Measurements from ENCODE around the gene GAS7. TPM values are rescaled to one million over a fixed set of nuclear protein-coding genes. Genes with fewer than 3 reads are reported as not detected.

Gene GAS7
- total RNA-seq, 1 donor from 2014 or later: 2.0 TPM

DNA sequence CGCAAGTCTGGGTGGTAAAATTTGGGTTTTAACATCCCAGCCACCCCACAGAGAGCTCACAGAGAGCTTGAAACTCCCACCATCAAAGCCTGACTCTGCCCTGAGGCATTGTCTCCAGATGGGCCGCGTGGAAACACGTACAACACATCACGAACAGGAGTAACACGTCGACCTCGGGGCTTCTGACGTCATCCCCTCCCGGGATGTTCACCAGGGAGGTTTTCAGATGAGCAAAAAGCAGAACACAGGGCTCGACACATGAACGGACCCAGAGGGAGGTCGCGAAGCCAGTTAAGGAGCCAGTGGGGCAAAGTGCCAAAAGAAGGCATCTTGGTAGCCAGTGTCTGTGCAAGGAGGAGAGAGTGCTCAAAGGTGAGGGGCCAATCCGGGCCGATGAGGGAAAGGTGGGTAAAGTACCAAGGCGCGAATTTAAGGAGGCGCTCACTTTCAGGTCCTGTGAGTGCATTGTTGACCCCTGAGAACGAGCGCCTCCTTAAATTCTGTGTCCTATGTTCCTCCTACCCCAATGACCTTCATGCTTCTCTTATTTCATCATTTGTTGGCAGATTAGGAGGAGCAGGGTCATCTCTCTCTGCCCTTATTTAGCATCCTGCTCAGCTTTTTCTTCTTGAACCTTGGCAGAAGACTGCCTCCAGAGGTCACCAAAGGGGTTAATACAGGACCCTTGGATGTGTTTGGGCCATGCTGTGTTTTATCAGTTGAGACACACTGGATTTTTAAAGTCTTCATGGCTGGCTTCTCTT, 298.9 kb downstream of the GAS7 start:
- no peak overlapping the region for H3K27ac Mint-ChIP-seq (ENCODE audit: unreplicated experiment)

DNA sequence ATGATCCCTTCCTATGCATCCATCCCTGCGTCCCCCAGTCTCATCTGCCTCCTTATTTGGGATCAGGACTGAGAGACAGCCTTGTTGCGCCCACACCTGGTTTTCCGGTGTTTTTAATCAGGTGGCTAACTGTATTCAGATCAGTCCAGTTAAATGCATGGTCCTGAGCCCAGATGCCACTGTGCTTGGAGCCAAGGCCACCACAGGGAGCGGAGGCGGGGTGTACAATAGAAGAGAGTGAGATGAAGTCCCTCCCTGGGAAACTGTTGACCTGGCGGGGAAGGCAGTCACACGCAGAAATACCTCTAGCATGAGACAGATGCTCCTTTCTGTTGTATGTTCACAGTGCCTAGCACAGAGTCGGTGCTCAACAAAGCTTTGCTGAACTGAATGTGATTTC, 299.6 kb downstream of the GAS7 start:
- Mint-ChIP-seq H3K27me3 (ENCODE audit: unreplicated experiment) (no peaks in the 10 kb centered on the region), H3K36me3 (ENCODE audit: unreplicated experiment) (no peaks in the 10 kb centered on the region), H3K4me1 (ENCODE audit: low read depth, unreplicated experiment) (no peaks in the 10 kb centered on the region), H3K4me3 (ENCODE audit: unreplicated experiment) (no peak overlapping the region), H3K27ac (ENCODE audit: unreplicated experiment) (no peak overlapping the region), H3K9me3 (ENCODE audit: unreplicated experiment) (peaks cover 5% of the 10 kb centered on the region)
- DNase-seq: no peak
- no peak for TF ChIP-seq CTCF (IDR thresholded peaks at IDR 0.05; ENCODE audit: partially characterized antibody, unreplicated experiment)

More for the DNA sequence above, 298.9 kb downstream of the GAS7 start:
- H3K36me3 Mint-ChIP-seq (ENCODE audit: unreplicated experiment): no peaks in the 10 kb centered on the region
- H3K4me3 Mint-ChIP-seq (ENCODE audit: unreplicated experiment): no peak overlapping the region
- no peaks in the 10 kb centered on the region for H3K27me3 Mint-ChIP-seq (ENCODE audit: unreplicated experiment)
- no peak for DNase-seq
- no peaks in the 10 kb centered on the region for H3K4me1 Mint-ChIP-seq (ENCODE audit: low read depth, unreplicated experiment)
- peaks cover 5% of the 10 kb centered on the region for H3K9me3 Mint-ChIP-seq (ENCODE audit: unreplicated experiment)
- no peak for TF ChIP-seq CTCF (IDR thresholded peaks at IDR 0.05; ENCODE audit: partially characterized antibody, unreplicated experiment)

GRCh38 chr17:9897372-9897968, 300.9 kb downstream of the GAS7 start:
- TF ChIP-seq CTCF (IDR thresholded peaks at IDR 0.05; ENCODE audit: partially characterized antibody, unreplicated experiment): no peak
- H3K4me1 Mint-ChIP-seq (ENCODE audit: low read depth, unreplicated experiment): no peaks in the 10 kb centered on the region
- no peak overlapping the region for H3K27ac Mint-ChIP-seq (ENCODE audit: unreplicated experiment)
- H3K27me3 Mint-ChIP-seq (ENCODE audit: unreplicated experiment): no peaks in the 10 kb centered on the region
- H3K9me3 Mint-ChIP-seq (ENCODE audit: unreplicated experiment): peaks cover 5% of the 10 kb centered on the region
- no peak overlapping the region for H3K4me3 Mint-ChIP-seq (ENCODE audit: unreplicated experiment)
- no peaks in the 10 kb centered on the region for H3K36me3 Mint-ChIP-seq (ENCODE audit: unreplicated experiment)
- DNase-seq: no peak

GRCh38 chr17:9895923-9896322, 302.5 kb downstream of the GAS7 start:
- H3K27me3 Mint-ChIP-seq (ENCODE audit: unreplicated experiment): no peaks in the 10 kb centered on the region
- no peak for DNase-seq
- no peak overlapping the region for H3K4me3 Mint-ChIP-seq (ENCODE audit: unreplicated experiment)
- peaks cover 7% of the 10 kb centered on the region for H3K9me3 Mint-ChIP-seq (ENCODE audit: unreplicated experiment)
- H3K36me3 Mint-ChIP-seq (ENCODE audit: unreplicated experiment): no peaks in the 10 kb centered on the region
- H3K27ac Mint-ChIP-seq (ENCODE audit: unreplicated experiment): no peak overlapping the region
- H3K4me1 Mint-ChIP-seq (ENCODE audit: low read depth, unreplicated experiment): no peaks in the 10 kb centered on the region
- TF ChIP-seq CTCF (IDR thresholded peaks at IDR 0.05; ENCODE audit: partially characterized antibody, unreplicated experiment): no peak

DNA sequence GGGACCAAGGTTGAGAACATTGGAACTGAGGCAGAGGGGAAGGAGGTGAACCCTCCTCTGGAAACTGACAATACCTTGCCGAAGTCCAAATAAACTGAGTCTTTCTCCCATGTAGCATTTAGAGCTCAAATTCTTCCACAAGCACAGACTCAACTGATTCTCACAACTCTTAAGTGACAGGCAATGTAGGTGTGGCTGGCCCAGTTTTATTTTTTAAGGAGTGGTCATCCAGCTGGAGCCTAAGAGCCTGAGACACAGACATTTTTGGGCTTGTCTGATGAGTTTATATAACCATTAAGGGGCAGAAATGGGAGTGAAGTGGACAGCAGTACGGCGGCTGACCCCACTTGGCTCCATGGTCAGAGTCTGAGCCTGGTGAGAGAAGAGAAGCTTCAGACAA, 304.2 kb downstream of the GAS7 start:
- Mint-ChIP-seq H3K4me1 (ENCODE audit: low read depth, unreplicated experiment) (no peaks in the 10 kb centered on the region), H3K36me3 (ENCODE audit: unreplicated experiment) (no peaks in the 10 kb centered on the region), H3K4me3 (ENCODE audit: unreplicated experiment) (no peak overlapping the region), H3K27me3 (ENCODE audit: unreplicated experiment) (peaks cover 3% of the 10 kb centered on the region), H3K9me3 (ENCODE audit: unreplicated experiment) (peaks cover 12% of the 10 kb centered on the region), H3K27ac (ENCODE audit: unreplicated experiment) (no peak overlapping the region)
- no peak for DNase-seq
- TF ChIP-seq CTCF (IDR thresholded peaks at IDR 0.05; ENCODE audit: partially characterized antibody, unreplicated experiment): no peak

Data from glutamatergic neuron (in vitro differentiated cells).